D721Med (cell line): Measurements from ENCODE around the gene KRTCAP2.
"Not testable (repeated sequence)": the region's sequence is repeated elsewhere in the genome, so short reads cannot be mapped to it uniquely, and the experiment has no call there.

Experiments
- DNase-seq: peaks from one replicate; pipeline ENCODE4 v3.0.0; 2011; ENCODE audit warnings: low spot score; ENCODE audit not compliant: insufficient read length
- FAIRE-seq: peaks from 2 replicates; lab custom pipeline; 2011; peaks lifted over from hg19 to GRCh38; lab: Jason Lieb, UNC
- TF ChIP-seq, protein P1 (sequence below): IDR thresholded peaks from 2 replicates; pipeline ENCODE4 v1.5.1; 2012; ENCODE audit warnings: mild to moderate bottlenecking, control low read depth; ENCODE audit not compliant: insufficient read depth; ENCODE audit errors: missing control alignments

KRTCAP2 gene

DNA sequence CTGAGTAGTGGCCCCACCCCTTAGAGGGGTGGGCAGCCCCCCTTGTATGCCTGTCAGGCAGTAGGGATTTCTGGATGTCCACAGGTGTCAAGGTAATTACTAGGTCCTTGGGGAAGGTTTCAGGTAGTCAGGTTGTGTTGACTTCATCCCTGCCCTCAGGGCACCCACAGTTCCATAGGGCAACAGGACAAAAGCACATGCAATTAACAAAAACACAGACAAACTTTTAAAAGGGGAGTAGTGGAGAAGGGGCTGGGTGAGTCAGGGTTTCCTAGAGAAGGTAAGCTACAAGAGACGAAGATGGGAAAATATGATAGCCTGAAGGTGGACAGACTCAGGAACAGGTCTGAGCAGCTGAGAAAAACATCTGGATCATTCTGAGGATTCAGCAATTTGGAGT, 14.1 kb downstream of the KRTCAP2 start:
- TF ChIP-seq, protein P1, sequence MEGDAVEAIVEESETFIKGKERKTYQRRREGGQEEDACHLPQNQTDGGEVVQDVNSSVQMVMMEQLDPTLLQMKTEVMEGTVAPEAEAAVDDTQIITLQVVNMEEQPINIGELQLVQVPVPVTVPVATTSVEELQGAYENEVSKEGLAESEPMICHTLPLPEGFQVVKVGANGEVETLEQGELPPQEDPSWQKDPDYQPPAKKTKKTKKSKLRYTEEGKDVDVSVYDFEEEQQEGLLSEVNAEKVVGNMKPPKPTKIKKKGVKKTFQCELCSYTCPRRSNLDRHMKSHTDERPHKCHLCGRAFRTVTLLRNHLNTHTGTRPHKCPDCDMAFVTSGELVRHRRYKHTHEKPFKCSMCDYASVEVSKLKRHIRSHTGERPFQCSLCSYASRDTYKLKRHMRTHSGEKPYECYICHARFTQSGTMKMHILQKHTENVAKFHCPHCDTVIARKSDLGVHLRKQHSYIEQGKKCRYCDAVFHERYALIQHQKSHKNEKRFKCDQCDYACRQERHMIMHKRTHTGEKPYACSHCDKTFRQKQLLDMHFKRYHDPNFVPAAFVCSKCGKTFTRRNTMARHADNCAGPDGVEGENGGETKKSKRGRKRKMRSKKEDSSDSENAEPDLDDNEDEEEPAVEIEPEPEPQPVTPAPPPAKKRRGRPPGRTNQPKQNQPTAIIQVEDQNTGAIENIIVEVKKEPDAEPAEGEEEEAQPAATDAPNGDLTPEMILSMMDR, result no peak
- FAIRE-seq (no peak), DNase-seq (no peak)

DNA sequence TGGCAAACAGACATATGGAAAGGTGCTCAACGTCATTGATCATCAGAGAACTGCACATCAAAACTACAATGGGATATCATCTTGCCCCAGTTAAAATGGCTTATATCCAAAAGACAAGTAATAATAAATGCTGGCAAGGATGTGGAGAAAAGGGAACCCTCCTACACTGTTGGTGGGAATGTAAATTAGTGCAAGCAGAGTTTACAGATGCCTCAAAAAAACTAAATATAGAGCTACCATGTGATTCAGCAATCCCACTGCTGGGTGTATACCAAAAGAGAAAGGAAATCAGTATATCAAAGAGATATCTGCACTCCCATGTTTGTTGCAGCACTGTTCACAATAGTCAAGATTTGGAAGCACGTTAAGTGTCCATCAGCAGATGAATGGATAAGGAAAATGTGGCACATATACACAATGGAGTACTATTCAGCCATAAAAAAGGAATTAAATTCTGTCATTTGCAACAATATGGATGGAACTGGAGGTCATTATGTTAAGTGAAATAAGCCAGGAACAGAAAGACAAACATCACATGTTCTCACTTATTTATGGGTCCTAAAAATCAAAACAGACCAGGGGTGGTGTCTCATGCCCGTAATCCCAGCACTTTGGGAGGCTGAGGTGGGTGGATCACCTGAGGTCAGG, 17.0 kb downstream of the KRTCAP2 start:
- FAIRE-seq, DNase-seq: not testable (repeated sequence)

DNA sequence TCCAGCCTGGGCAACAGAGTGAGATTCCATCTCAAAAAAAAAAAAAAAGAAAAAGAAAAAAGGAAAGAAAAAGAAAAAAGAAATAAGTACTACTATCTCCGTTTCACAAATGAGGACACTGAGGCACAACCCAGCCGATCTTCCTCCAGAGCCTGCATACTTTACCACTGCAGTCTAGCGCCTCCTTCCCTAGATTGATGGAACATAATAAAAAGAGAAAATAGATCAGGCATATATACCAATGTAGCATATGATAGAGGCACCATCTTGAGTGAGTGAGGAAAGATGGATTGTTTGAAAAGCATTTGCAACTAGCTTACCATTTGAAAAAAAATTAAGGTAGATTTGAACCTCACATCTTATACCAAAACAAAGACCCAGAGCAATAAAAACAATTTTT, 27.6 kb downstream of the KRTCAP2 start:
- TF ChIP-seq, protein P1, result peak; percentile 9
- FAIRE-seq (no peak), DNase-seq (no peak)

DNA sequence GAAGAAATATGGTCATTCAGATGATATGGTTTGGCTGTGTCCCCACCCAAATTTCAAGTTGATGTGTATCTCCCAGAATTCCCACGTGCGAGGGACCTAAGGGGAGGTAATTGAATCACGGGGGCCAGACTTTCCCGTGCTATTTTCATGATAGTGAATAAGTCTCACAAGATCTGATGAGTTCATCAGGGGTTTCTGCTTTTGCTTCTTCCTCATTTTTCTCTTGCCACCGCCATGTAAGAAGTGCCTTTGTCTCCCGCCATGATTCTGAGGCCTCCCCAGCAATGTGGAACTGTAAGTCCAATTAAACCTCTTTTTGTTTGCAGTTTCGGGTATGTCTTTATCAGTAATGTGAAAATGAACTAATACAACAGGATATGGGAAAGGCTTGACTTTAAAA, 31.4 kb downstream of the KRTCAP2 start:
- TF ChIP-seq, protein P1, result no peak
- FAIRE-seq, result no peak
- no peak for DNase-seq

DNA sequence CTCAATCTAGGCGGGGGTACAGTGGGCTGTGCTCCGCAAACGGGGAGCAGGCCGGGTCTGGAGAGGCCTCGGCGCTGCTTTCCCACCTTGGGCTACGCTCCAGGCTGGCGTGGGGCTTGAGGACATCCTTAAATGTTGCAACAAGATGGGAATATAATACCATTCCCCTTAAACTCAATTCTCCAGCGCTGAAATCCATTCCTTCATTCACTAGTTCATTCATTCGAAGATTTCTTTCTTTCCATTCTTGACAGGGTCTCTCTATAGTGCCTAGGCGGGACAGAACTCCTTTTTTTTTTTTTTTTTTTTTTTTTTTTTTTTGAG, 32.5 kb downstream of the KRTCAP2 start:
- TF ChIP-seq, protein P1, result no peak
- DNase-seq, result no peak
- no peak for FAIRE-seq

DNA sequence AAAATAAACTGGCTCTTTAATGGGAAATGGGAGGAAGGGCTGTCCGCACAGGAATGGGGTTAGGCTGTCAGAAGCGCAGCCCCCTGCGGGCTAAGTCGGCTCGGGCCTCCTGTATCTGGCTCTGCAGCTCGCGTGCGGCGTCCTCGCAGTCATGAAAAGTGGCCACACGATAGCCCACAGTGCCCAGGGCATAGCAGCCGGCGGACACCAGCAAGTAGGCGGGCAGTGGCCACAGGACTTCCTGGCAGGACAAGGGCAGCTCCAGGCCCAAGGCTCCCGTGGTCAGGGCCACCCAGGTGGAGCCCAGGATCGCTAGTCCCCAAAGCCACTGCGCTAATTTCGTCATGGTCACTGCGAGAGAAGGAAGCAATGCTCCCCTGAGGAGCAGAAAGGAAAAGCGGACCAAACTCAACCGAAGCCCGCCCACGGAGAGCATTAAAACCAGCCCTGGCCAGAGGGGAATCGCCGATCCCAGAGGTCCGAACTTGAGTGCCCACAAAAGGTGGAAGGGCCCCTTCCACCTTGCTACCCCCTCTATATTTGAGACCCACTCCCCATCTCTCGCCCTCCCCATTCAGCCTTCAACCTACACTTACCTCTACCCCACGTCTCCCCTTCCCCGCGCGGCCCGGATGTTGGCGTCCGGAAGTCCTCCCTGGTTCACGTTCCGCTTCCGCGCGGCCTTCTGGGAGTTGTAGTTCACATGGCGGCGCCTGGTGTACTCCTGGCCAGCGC, 33.0 kb downstream of the KRTCAP2 start, which contains the start of gene DPM3:
Gene DPM3 (minus strand): TSS at position 637 of the 735 bp plus-strand sequence. CDS start 291 bp downstream, at position 346.
- TF ChIP-seq, protein P1, result no peak
- FAIRE-seq, result no peak

DNA sequence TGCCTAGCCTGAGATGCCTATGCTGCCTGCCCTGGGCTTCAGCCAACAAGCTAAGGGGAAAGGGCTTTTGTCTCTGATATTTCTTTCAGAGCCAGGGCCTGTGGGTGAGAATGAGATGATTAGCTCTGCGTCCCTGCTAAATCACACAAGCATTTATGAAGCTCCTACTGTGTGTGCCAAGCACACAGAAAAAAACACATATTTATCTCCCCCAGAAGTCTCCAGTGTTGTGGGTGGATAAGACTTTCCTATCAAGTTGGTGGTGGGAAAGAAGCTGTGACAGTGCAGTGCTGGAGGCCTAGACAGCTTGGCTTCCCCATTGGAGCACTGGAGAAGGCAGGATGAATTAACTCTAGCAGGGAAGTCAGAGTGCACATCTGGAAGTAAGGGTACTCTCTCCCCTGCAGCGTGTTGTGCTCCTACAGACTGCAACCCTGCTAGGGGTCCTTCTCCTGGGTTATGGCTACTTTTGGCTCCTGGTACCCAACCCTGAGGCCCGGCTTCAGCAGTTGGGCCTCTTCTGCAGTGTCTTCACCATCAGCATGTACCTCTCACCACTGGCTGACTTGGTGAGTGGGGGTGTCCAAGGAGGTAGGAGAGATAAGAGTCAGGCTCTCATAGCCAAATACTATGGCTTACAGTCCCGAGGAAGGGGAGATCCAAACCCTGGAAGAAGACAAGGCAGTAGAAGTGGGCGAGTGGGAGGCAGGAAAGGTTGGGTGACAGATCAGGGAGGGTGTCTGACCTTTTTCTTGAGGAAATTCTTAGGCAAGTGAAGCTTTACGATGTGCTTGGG, 35.8 kb downstream of the KRTCAP2 start:
- no peak for DNase-seq
- TF ChIP-seq, protein P1, result no peak
- FAIRE-seq, result no peak

More for the DNA sequence above, 33.0 kb downstream of the KRTCAP2 start, which contains the start of gene DPM3:
- DNase-seq, result peak; percentile 96
